Endothelial cell of umbilical vein (primary cell): ENCODE results near the gene HOXB4. TPM values are rescaled to one million over a fixed set of nuclear protein-coding genes. Genes with fewer than 3 reads are reported as not detected.

Experiments
- BruUV-seq: library from RNA; stranded (reverse); fragments of 400-500 nt; replicated peaks from 2 replicates; lab custom pipeline; 2021; lab: Mats Ljungman, UMichigan
- CTCF ChIA-PET: fragments of 300-600, 350-600 bp; sonication (Branson Sonifier 250); formaldehyde crosslinking; loops from one replicate; lab custom pipeline; 2021; ENCODE audit warnings: antibody characterized with exemption, inconsistent platforms; lab: Charles Lee
- POLR2A ChIA-PET: fragments of 300-600, 350-600 bp; sonication (Branson Sonifier 250); formaldehyde crosslinking; loops from one replicate; lab custom pipeline; 2021; ENCODE audit warnings: antibody characterized with exemption, inconsistent platforms; lab: Charles Lee
- DNase-seq: peaks from one replicate; pipeline ENCODE4 v3.0.0-alpha.2; 2011; ENCODE audit warnings: low read depth, low spot score
- FAIRE-seq: peaks from 2 replicates; lab custom pipeline; 2011; peaks lifted over from hg19 to GRCh38; lab: Jason Lieb, UNC
- H2AFZ ChIP-seq: 2 replicates; pipeline ENCODE4 v1.6.0; 2012; ENCODE audit warnings: low read depth, low read length, control low read depth, inconsistent platforms
- H3K27ac ChIP-seq: 2 replicates; pipeline ENCODE4 v1.5.1; 2011; ENCODE audit warnings: low read depth, mild to moderate bottlenecking, control low read depth, low read length, moderate library complexity; ENCODE audit not compliant: insufficient read depth
- H3K27me3 ChIP-seq, 2 experiments: 2 replicates each; pipeline versions ENCODE4 v1.6.0 to v1.6.1; 2011; ENCODE audit warnings: low read length in 2 of 2, mixed read lengths in 1 of 2; ENCODE audit not compliant: control insufficient read depth in 2 of 2, insufficient read depth in 2 of 2
- H3K36me3 ChIP-seq, 2 experiments: 2 replicates in 1 of 2; 3 replicates in 1 of 2; pipeline ENCODE4 v1.5.1; 2011; ENCODE audit warnings: low read length in 2 of 2, mild to moderate bottlenecking in 1 of 2, moderate library complexity in 1 of 2; ENCODE audit not compliant: control insufficient read depth in 2 of 2, insufficient read depth in 2 of 2; ENCODE audit errors: extremely low read depth in 1 of 2
- H3K4me1 ChIP-seq: 3 replicates; pipeline ENCODE4 v1.5.1; 2011; ENCODE audit warnings: mild to moderate bottlenecking, low read length; ENCODE audit not compliant: control insufficient read depth, insufficient read depth; ENCODE audit errors: extremely low read depth
- H3K4me2 ChIP-seq: 2 replicates; pipeline ENCODE4 v1.6.1; 2011; ENCODE audit warnings: low read length, control low read depth, mixed read lengths; ENCODE audit not compliant: insufficient read depth
- H3K4me3 ChIP-seq, 3 experiments: fragments of 200-600 bp in 1 of 3; sonication (generic), shearing (Covaris generic) in 1 of 3; replicated peaks in 1 of 3; 2 replicates each; pipeline ENCODE4 v1.5.1; 2011 to 2016; ENCODE audit warnings: control low read depth in 3 of 3, low read length in 3 of 3, mild to moderate bottlenecking in 2 of 3, inconsistent platforms in 1 of 3, low read depth in 1 of 3, moderate library complexity in 1 of 3; ENCODE audit not compliant: insufficient read depth in 1 of 3
- H3K79me2 ChIP-seq: 2 replicates; pipeline ENCODE4 v1.6.0; 2012; ENCODE audit warnings: low read length, inconsistent platforms; ENCODE audit not compliant: control insufficient read depth, insufficient read depth
- H3K9ac ChIP-seq: replicated peaks from 2 replicates; pipeline ENCODE3; 2011; ENCODE audit warnings: low read length, control low read depth; ENCODE audit not compliant: insufficient read depth; ENCODE audit errors: extremely low read depth
- H3K9me1 ChIP-seq: replicated peaks from 3 replicates; pipeline ENCODE4 v1.6.0; 2011; ENCODE audit warnings: mild to moderate bottlenecking, low read length; ENCODE audit not compliant: control insufficient read depth, insufficient read depth; ENCODE audit errors: extremely low read depth
- H3K9me3 ChIP-seq: replicated peaks from 2 replicates; pipeline ENCODE4 v1.5.1; 2012; ENCODE audit warnings: low read length, inconsistent platforms; ENCODE audit not compliant: control insufficient read depth, insufficient read depth
- H4K20me1 ChIP-seq: replicated peaks from 2 replicates; pipeline ENCODE3; 2011; ENCODE audit warnings: mild to moderate bottlenecking, low read length; ENCODE audit not compliant: control insufficient read depth, insufficient read depth; ENCODE audit errors: extremely low read depth
- MYC ChIP-seq: IDR thresholded peaks from one replicate; pipeline ENCODE4 v1.6.1; 2011; ENCODE audit warnings: mild to moderate bottlenecking, low read depth, low read length
- dilution Hi-C: fragments of 300-500 bp; cut with MboI; formaldehyde crosslinking; loops from one replicate; pipeline ENCODE4 v1.15.0; 2019; ENCODE audit warnings: low sequenced_read_pairs; ENCODE audit not compliant: extremely low pct_ligation_motif_present
- intact Hi-C: fragments of 100-400 bp; cut with micrococcal nuclease; formaldehyde crosslinking; loops from one replicate; pipeline ENCODE4 v1.10.0; 2022
- polyA plus RNA-seq, 4 experiments: library from polyadenylated mRNA; depleted of rRNA in 3 of 4; stranded (reverse) in 3 of 4; unstranded in 1 of 4; fragments of >200 nt; gene quantifications; 2 replicates each; pipeline versions ENCODE4 v1.2.1 to v1.2.3, GENCODE V29; 2011 to 2012; ENCODE audit warnings: missing spikeins in 1 of 4
- total RNA-seq: library from RNA; stranded (reverse); gene quantifications from 2 replicates; pipeline ENCODE4 v1.2.3, GENCODE V29; 2021
- TF ChIP-seq, protein P1 (sequence below), 2 donors: IDR thresholded peaks; 1 replicate in 1 of 2; 2 replicates in 1 of 2; pipeline ENCODE4 v1.5.1; 2011; ENCODE audit warnings: low read length in 2 of 2, mild to moderate bottlenecking in 2 of 2, moderate library complexity in 2 of 2, control low read depth in 1 of 2, inconsistent platforms in 1 of 2, low read depth in 1 of 2; ENCODE audit not compliant: insufficient read depth in 1 of 2; ENCODE audit errors: extremely low read depth in 1 of 2

HOXB4 gene
- total and polyA plus RNA-seq, 2 donors (not counting 3 experiments of a cell fraction or from before 2014, with no cell fraction given), result 4.6 to 13.1 TPM

DNA sequence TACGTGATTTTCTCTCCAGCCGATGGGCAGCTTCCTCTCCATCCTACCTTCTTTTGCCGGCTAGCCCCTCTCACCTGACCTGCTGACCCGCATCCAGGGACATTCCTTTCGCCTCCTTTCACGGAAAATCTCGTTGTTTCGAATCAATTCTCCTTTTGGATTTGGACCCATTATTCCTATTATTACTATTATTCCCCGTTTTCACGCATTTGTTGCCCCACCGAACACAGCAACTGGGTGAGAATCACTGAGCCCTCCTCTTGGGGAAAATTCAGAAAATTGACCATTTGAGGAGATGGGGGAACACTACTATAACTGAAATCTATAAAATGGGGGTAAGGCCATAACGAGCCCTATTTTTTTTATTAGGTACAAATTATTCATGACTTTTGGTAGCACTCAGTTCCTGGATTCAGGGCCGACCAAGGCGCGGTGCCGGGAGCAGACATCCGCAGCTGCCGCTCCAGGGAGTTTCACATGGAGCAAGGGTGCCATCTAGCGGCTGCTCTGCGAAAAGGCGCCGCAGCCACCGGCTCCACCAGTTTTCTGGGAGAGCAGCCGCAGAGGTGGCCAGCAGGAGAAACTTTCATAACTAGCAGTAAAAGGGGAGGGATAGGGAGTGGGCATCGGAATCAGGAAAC, 40.2 kb upstream of the HOXB4 start:
- Histone ChIP-seq H3K9me1 (no peaks in the 10 kb centered on the region), H3K4me2 (peak overlapping the region; percentile 84), H3K4me1 (peaks cover 27% of the 10 kb centered on the region), H3K36me3 (no peaks in the 10 kb centered on the region), H3K4me3 (peak overlapping the region; percentile 3 to 46 (median 30)), H2AFZ (peak overlapping the region; percentile 16), H3K79me2 (no peaks in the 10 kb centered on the region), H3K27me3 (peaks cover 66 to 79% of the 10 kb centered on the region in 2 experiments), H4K20me1 (no peaks in the 10 kb centered on the region), H3K27ac (no peak overlapping the region), H3K9ac (no peak overlapping the region), H3K9me3 (no peaks in the 10 kb centered on the region)
- dilution Hi-C loops (no loop called here), intact Hi-C loops (loop anchor here (1.0 to 5.0 kb wide), 8 partner anchors 126 to 593 kb away; no protein-coding TSS in a partner anchor)
- DNase-seq, result peak; percentile 83
- BruUV-seq, result no TSS peak
- POLR2A ChIA-PET, result interaction anchor here (0.6 kb wide), 1 partner anchor 392 kb away, joined by 3 read pairs; no protein-coding TSS in a partner anchor
- CTCF ChIA-PET, result interaction anchor here (0.7 to 6.3 kb wide), 30 partner anchors 9 to 600 kb away, joined by 3 to 45 read pairs (median 4); no protein-coding TSS in a partner anchor
- peak; percentile 93 for FAIRE-seq
- TF ChIP-seq MYC, result no peak
- TF ChIP-seq, protein P1, sequence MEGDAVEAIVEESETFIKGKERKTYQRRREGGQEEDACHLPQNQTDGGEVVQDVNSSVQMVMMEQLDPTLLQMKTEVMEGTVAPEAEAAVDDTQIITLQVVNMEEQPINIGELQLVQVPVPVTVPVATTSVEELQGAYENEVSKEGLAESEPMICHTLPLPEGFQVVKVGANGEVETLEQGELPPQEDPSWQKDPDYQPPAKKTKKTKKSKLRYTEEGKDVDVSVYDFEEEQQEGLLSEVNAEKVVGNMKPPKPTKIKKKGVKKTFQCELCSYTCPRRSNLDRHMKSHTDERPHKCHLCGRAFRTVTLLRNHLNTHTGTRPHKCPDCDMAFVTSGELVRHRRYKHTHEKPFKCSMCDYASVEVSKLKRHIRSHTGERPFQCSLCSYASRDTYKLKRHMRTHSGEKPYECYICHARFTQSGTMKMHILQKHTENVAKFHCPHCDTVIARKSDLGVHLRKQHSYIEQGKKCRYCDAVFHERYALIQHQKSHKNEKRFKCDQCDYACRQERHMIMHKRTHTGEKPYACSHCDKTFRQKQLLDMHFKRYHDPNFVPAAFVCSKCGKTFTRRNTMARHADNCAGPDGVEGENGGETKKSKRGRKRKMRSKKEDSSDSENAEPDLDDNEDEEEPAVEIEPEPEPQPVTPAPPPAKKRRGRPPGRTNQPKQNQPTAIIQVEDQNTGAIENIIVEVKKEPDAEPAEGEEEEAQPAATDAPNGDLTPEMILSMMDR (IDR thresholded peaks at IDR 0.05; ENCODE audit: extremely low read depth in 1 of 2, insufficient read depth in 1 of 2, low read depth in 1 of 2, low read length in 2 of 2), result peak; percentile 91 to 99
